Measurements from ENCODE around the gene ABHD17C.

The ABHD17C gene

GRCh38 chr15:80695911-80696661 is 976 bp downstream of the ABHD17C start:
- in situ Hi-C loops (cut with MboI; ENCODE audit: low pct_unique_long_range_greater_than_20kb, low sequenced_read_pairs, unreplicated experiment), result no loop called here
- DNase-seq (ENCODE audit: low spot score), result no peak
- TF ChIP-seq CTCF (IDR thresholded peaks at IDR 0.05; ENCODE audit: extremely low read depth, insufficient read depth, missing control alignments), result no peak

- DNase-seq (ENCODE audit: low spot score), result no peak
- no peak for TF ChIP-seq CTCF (IDR thresholded peaks at IDR 0.05; ENCODE audit: extremely low read depth, insufficient read depth, missing control alignments)
- in situ Hi-C loops (cut with MboI; ENCODE audit: low pct_unique_long_range_greater_than_20kb, low sequenced_read_pairs, unreplicated experiment), result no loop called here
Measured at GRCh38 chr15:80697075-80697685, 2.1 kb downstream of the ABHD17C start.

GRCh38 chr15:80698676-80699075 is 3.6 kb downstream of the ABHD17C start:
- TF ChIP-seq CTCF (IDR thresholded peaks at IDR 0.05; ENCODE audit: extremely low read depth, insufficient read depth, missing control alignments), result no peak
- no peak for DNase-seq (ENCODE audit: low spot score)
- in situ Hi-C loops (cut with MboI; ENCODE audit: low pct_unique_long_range_greater_than_20kb, low sequenced_read_pairs, unreplicated experiment), result no loop called here

- in situ Hi-C loops (cut with MboI; ENCODE audit: low pct_unique_long_range_greater_than_20kb, low sequenced_read_pairs, unreplicated experiment), result no loop called here
- TF ChIP-seq CTCF (IDR thresholded peaks at IDR 0.05; ENCODE audit: extremely low read depth, insufficient read depth, missing control alignments), result no peak
- no peak for DNase-seq (ENCODE audit: low spot score)
Measured at GRCh38 chr15:80699981-80700380, 4.9 kb downstream of the ABHD17C start.

- in situ Hi-C loops (cut with MboI; ENCODE audit: low pct_unique_long_range_greater_than_20kb, low sequenced_read_pairs, unreplicated experiment), result no loop called here
- TF ChIP-seq CTCF (IDR thresholded peaks at IDR 0.05; ENCODE audit: extremely low read depth, insufficient read depth, missing control alignments), result no peak
- no peak for DNase-seq (ENCODE audit: low spot score)
Measured at GRCh38 chr15:80701676-80702311, 6.7 kb downstream of the ABHD17C start.

- no peak for DNase-seq (ENCODE audit: low spot score)
- no peak for TF ChIP-seq CTCF (IDR thresholded peaks at IDR 0.05; ENCODE audit: extremely low read depth, insufficient read depth, missing control alignments)
- in situ Hi-C loops (cut with MboI; ENCODE audit: low pct_unique_long_range_greater_than_20kb, low sequenced_read_pairs, unreplicated experiment), result no loop called here
Measured at GRCh38 chr15:80703081-80703480, 8.0 kb downstream of the ABHD17C start.
